ENCODE data around the gene C3. TPM values are rescaled to one million over a fixed set of nuclear protein-coding genes. Genes with fewer than 3 reads are reported as not detected.

C3 gene
- total RNA-seq, 4 donors from 2014 or later: 393 to 1,020 (median 677) TPM

GRCh38 chr19:6685962-6686627 lies 34.4 kb downstream of the C3 start:
- DNase-seq (ENCODE audit: extremely low spot score): no peak
- Histone ChIP-seq H3K4me1 (no peaks in the 10 kb centered on the region), H3K27me3 (peaks cover 0 to 2% (median 0%) of the 10 kb centered on the region in 4 donors), H3K9me3 (no peaks in the 10 kb centered on the region), H3K27ac (replicated peaks in 1 of 4) (no peak overlapping the region), H3K36me3 (peaks cover 0 to 21% (median 6%) of the 10 kb centered on the region in 4 donors), H3K4me3 (no peak overlapping the region)
- intact Hi-C loops (cut with DNase I): no loop called here
- TF ChIP-seq POLR2A (IDR thresholded peaks at IDR 0.05; ENCODE audit: low read depth): no peak
- no peak for TF ChIP-seq CTCF (IDR thresholded peaks at IDR 0.05)
- TF ChIP-seq EP300 (IDR thresholded peaks at IDR 0.05): no peak
- TF ChIP-seq POLR2AphosphoS5 (IDR thresholded peaks at IDR 0.05): no peak
- WGBS: 83% methylated on average over 15 of the region's 15 CpGs

- TF ChIP-seq POLR2AphosphoS5 (IDR thresholded peaks at IDR 0.05) (no peak), POLR2A (IDR thresholded peaks at IDR 0.05; ENCODE audit: low read depth) (no peak), CTCF (IDR thresholded peaks at IDR 0.05) (no peak), EP300 (IDR thresholded peaks at IDR 0.05) (no peak)
- no peak for DNase-seq (ENCODE audit: extremely low spot score)
- peaks cover 0 to 5% (median under 1%) of the 10 kb centered on the region in 4 donors for H3K9me3 ChIP-seq
Measured at GRCh38 chr19:6685482-6685881, 35.0 kb downstream of the C3 start.

GRCh38 chr19:6683971-6684370 lies 36.5 kb downstream of the C3 start:
- Histone ChIP-seq H3K4me3 (no peak overlapping the region), H3K27ac (replicated peaks in 1 of 4) (no peak overlapping the region), H3K36me3 (peaks cover 0 to 32% (median 6%) of the 10 kb centered on the region in 4 donors), H3K9me3 (peaks cover 0 to 11% (median 3%) of the 10 kb centered on the region in 4 donors), H3K27me3 (peaks cover 0 to 11% (median 0%) of the 10 kb centered on the region in 4 donors), H3K4me1 (no peaks in the 10 kb centered on the region)
- intact Hi-C loops (cut with DNase I): no loop called here
- 96% methylated on average over 4 of the region's 4 CpGs for WGBS
- DNase-seq (ENCODE audit: extremely low spot score): no peak
- TF ChIP-seq POLR2A (IDR thresholded peaks at IDR 0.05; ENCODE audit: low read depth) (no peak), CTCF (IDR thresholded peaks at IDR 0.05) (no peak), EP300 (IDR thresholded peaks at IDR 0.05) (no peak), POLR2AphosphoS5 (IDR thresholded peaks at IDR 0.05) (no peak)

More at GRCh38 chr19:6685482-6685881, 35.0 kb downstream of the C3 start:
- H3K27ac ChIP-seq (replicated peaks in 1 of 4): no peak overlapping the region
- H3K27me3 ChIP-seq: no peaks in the 10 kb centered on the region
- no peak overlapping the region for H3K4me3 ChIP-seq
- intact Hi-C loops (cut with DNase I): no loop called here
- no peaks in the 10 kb centered on the region for H3K4me1 ChIP-seq
- 90% methylated on average over 4 of the region's 4 CpGs for WGBS
- H3K36me3 ChIP-seq: peaks cover 0 to 22% (median 6%) of the 10 kb centered on the region in 4 donors

- H3K4me1 ChIP-seq: no peaks in the 10 kb centered on the region
- H3K9me3 ChIP-seq: peaks cover 0 to 11% (median 3%) of the 10 kb centered on the region in 4 donors
- H3K4me3 ChIP-seq: no peak overlapping the region
- TF ChIP-seq POLR2A (IDR thresholded peaks at IDR 0.05; ENCODE audit: low read depth) (no peak), EP300 (IDR thresholded peaks at IDR 0.05) (no peak), CTCF (IDR thresholded peaks at IDR 0.05) (no peak), POLR2AphosphoS5 (IDR thresholded peaks at IDR 0.05) (no peak)
- DNase-seq (ENCODE audit: extremely low spot score): no peak
- H3K27me3 ChIP-seq: peaks cover 0 to 21% (median 0%) of the 10 kb centered on the region in 4 donors
- 77% methylated on average over 3 of the region's 3 CpGs for WGBS
- H3K27ac ChIP-seq (replicated peaks in 1 of 4): no peak overlapping the region
- intact Hi-C loops (cut with DNase I): no loop called here
- peaks cover 0 to 35% (median 6%) of the 10 kb centered on the region in 4 donors for H3K36me3 ChIP-seq
Measured at GRCh38 chr19:6682607-6683128, 37.8 kb downstream of the C3 start.

Data from esophagus muscularis mucosa (tissue), 4 donors.